ENCODE data around the gene C17orf113. TPM values are rescaled to one million over a fixed set of nuclear protein-coding genes. Genes with fewer than 3 reads are reported as not detected.
A peak's percentile ranks its signal among the peaks of the same experiment; 100 is the strongest.

Gene C17orf113
- total RNA-seq: under 1 TPM in 3 of 4 donors, not detected in 1; 0.35 to 0.57 (median 0.48) TPM

GRCh38 chr17:42050393-42051012, at the start of gene C17orf113:
Gene C17orf113, minus strand, starts transcription at chr17:42050601. Its CDS starts 7,225 bp downstream, at chr17:42043376.
- no peaks in the 10 kb centered on the region for H3K9me3 ChIP-seq
- no peaks in the 10 kb centered on the region for H3K36me3 ChIP-seq
- intact Hi-C loops (cut with DNase I): no loop called here
- no peak for DNase-seq
- 13% methylated on average over 6 of the region's 65 CpGs; no CpG with 5 or more reads in 1 of the 2 donors for WGBS, 2 donors
- peaks cover 0 to 40% (median 0%) of the 10 kb centered on the region in 4 donors for H3K27me3 ChIP-seq
- peak within 1 kb of the TSS; percentile 45 to 74 (median 57) for H3K4me3 ChIP-seq
- H3K27ac ChIP-seq: peak within 1 kb of the TSS in 2 of 4 donors; percentile 34 to 46
- TF ChIP-seq POLR2A (IDR thresholded peaks at IDR 0.05): no peak
- peak in 1 of 6 experiments; percentile 18 for TF ChIP-seq CTCF (IDR thresholded peaks at IDR 0.05)
- peaks cover 5 to 20% (median 12%) of the 10 kb centered on the region in 3 donors for H3K4me1 ChIP-seq

- H3K4me3 ChIP-seq: peak overlapping the region in 1 of 4 donors; percentile 48
These were observed 48.5 kb upstream of the C17orf113 start for GRCh38 chr17:42098730-42099399.

GRCh38 chr17:42097691-42098631, 47.6 kb upstream of the C17orf113 start, which contains the start of gene ZNF385C:
Gene ZNF385C, minus strand, starts transcription at chr17:42098473. Its CDS starts 35,417 bp downstream, at chr17:42063056.
- peak within 1 kb of the TSS in 3 of 4 donors; percentile 19 to 48 (median 27) for H3K4me3 ChIP-seq
- no peak for TF ChIP-seq POLR2A (IDR thresholded peaks at IDR 0.05)
- no peak for TF ChIP-seq CTCF (IDR thresholded peaks at IDR 0.05)
- H3K9me3 ChIP-seq: no peaks in the 10 kb centered on the region
- H3K36me3 ChIP-seq: no peaks in the 10 kb centered on the region
- DNase-seq: no peak
- H3K27me3 ChIP-seq: peaks cover 0 to 44% (median 5%) of the 10 kb centered on the region in 4 donors
- H3K4me1 ChIP-seq: peaks cover 7 to 21% (median 12%) of the 10 kb centered on the region in 3 donors
- H3K27ac ChIP-seq: no peak within 1 kb of the TSS
- whole genome bisulfite sequencing, 2 donors: 20 to 30% methylated on average over 11 to 13 of the region's 52 CpGs
- intact Hi-C loops (cut with DNase I): no loop called here

More at GRCh38 chr17:42098730-42099399, 48.5 kb upstream of the C17orf113 start:
- Histone ChIP-seq H3K27me3 (peaks cover 0 to 44% (median 5%) of the 10 kb centered on the region in 4 donors), H3K27ac (no peak overlapping the region), H3K4me1 (peaks cover 7 to 21% (median 12%) of the 10 kb centered on the region in 3 donors), H3K9me3 (no peaks in the 10 kb centered on the region), H3K36me3 (peaks cover 0 to 5% (median 0%) of the 10 kb centered on the region in 3 donors)
- WGBS, 2 donors: 74 to 93% methylated on average over 2 to 11 of the region's 14 CpGs
- intact Hi-C loops (cut with DNase I): no loop called here
- TF ChIP-seq POLR2A (IDR thresholded peaks at IDR 0.05): no peak
- no peak for TF ChIP-seq CTCF (IDR thresholded peaks at IDR 0.05)
- no peak for DNase-seq

- Histone ChIP-seq H3K27ac (no peak overlapping the region), H3K4me1 (peaks cover 7 to 17% (median 12%) of the 10 kb centered on the region in 3 donors), H3K4me3 (no peak overlapping the region), H3K9me3 (no peaks in the 10 kb centered on the region), H3K36me3 (no peaks in the 10 kb centered on the region), H3K27me3 (peaks cover 0 to 47% (median 5%) of the 10 kb centered on the region in 4 donors)
- DNase-seq: no peak
- no peak for TF ChIP-seq POLR2A (IDR thresholded peaks at IDR 0.05)
- no peak for TF ChIP-seq CTCF (IDR thresholded peaks at IDR 0.05)
- intact Hi-C loops (cut with DNase I): no loop called here
- 58 to 69% methylated on average over 5 to 6 of the region's 8 CpGs for WGBS, 2 donors
These were observed 46.1 kb upstream of the C17orf113 start for GRCh38 chr17:42096360-42097111.

Data from esophagus squamous epithelium (tissue), 5 donors.